HEK293 (cell line): ENCODE data around the gene FOXC1.

ENCODE experiments used
- CTCF ChIA-PET: fragments of 350-600 bp; formaldehyde crosslinking; extraction: SDS; loops from one replicate; lab custom pipeline; 2021; ENCODE audit warnings: antibody characterized with exemption; lab: Yijun Ruan, JAX
- POLR2A ChIA-PET: fragments of 300-600 bp; formaldehyde crosslinking; extraction: SDS; loops from one replicate; lab custom pipeline; 2020; ENCODE audit warnings: antibody characterized with exemption, inconsistent platforms; lab: Yijun Ruan, JAX
- H3K27ac ChIP-seq: fragments of 200-500 bp; sonication (Bioruptor generic); 2 replicates; pipeline ENCODE4 v1.5.1; 2014; ENCODE audit warnings: low read depth, low read length, control low read depth, inconsistent platforms; ENCODE audit errors: extremely low read depth
- H3K36me3 ChIP-seq, 2 experiments: fragments of 200-500 bp in 1 of 2; sonication (Bioruptor generic) in 1 of 2; 1 replicate in 1 of 2; 2 replicates in 1 of 2; pipeline ENCODE4 v1.5.1; 2014 to 2017; ENCODE audit warnings: inconsistent platforms in 2 of 2, low read length in 2 of 2; ENCODE audit not compliant: control insufficient read depth in 2 of 2, insufficient read depth in 1 of 2
- H3K4me1 ChIP-seq: fragments of 200-500 bp; sonication (Bioruptor generic); 2 replicates; pipeline ENCODE4 v1.5.1; 2014; ENCODE audit warnings: mild to moderate bottlenecking, low read length, inconsistent platforms; ENCODE audit not compliant: control insufficient read depth, insufficient read depth
- H3K4me3 ChIP-seq: 2 replicates; pipeline ENCODE4 v1.5.1; 2011; ENCODE audit warnings: low read depth, mild to moderate bottlenecking, control low read depth, low read length, moderate library complexity
- H3K9me3 ChIP-seq: fragments of 200-500 bp; sonication (Bioruptor generic); 2 replicates; pipeline ENCODE4 v1.5.1; 2014; ENCODE audit warnings: low read depth, low read length, inconsistent platforms; ENCODE audit not compliant: control insufficient read depth, insufficient read depth
- INSM2 ChIP-seq: fragments of 450-650 bp; formaldehyde crosslinking; IDR thresholded peaks from 2 replicates; pipeline ENCODE4 v1.5.1; 2016; ENCODE audit warnings: missing biosample characterization, missing genetic modification characterization
- KLF8 ChIP-seq: fragments of 450-650 bp; formaldehyde crosslinking; IDR thresholded peaks from 2 replicates; pipeline ENCODE4 v1.5.1; 2016; ENCODE audit warnings: missing biosample characterization, missing genetic modification characterization
- OVOL3 ChIP-seq: fragments of 450-650 bp; formaldehyde crosslinking; IDR thresholded peaks from 2 replicates; pipeline ENCODE4 v1.5.1; 2016; ENCODE audit warnings: missing biosample characterization, missing genetic modification characterization
- PATZ1 ChIP-seq: fragments of 450-650 bp; formaldehyde crosslinking; IDR thresholded peaks from 2 replicates; pipeline ENCODE4 v1.5.1; 2016; ENCODE audit warnings: missing biosample characterization, missing genetic modification characterization
- TCF7L2 ChIP-seq: IDR thresholded peaks from 2 replicates; pipeline ENCODE4 v1.6.1; 2011; ENCODE audit warnings: low read depth, mild to moderate bottlenecking, inconsistent platforms, low read length, moderate library complexity, borderline replicate concordance
- ZBTB17 ChIP-seq: fragments of 450-650 bp; formaldehyde crosslinking; IDR thresholded peaks from 2 replicates; pipeline ENCODE4 v1.5.1; 2016; ENCODE audit warnings: missing biosample characterization, missing genetic modification characterization
- ZBTB7A ChIP-seq: fragments of 450-650 bp; formaldehyde crosslinking; IDR thresholded peaks from 2 replicates; pipeline ENCODE4 v1.5.1; 2016; ENCODE audit warnings: low read depth, missing biosample characterization, missing genetic modification characterization
- ZNF10 ChIP-seq: fragments of 450-650 bp; formaldehyde crosslinking; IDR thresholded peaks from 2 replicates; pipeline ENCODE4 v1.5.1; 2017; ENCODE audit warnings: missing biosample characterization, missing genetic modification characterization
- ZNF140 ChIP-seq: fragments of 450-650 bp; formaldehyde crosslinking; IDR thresholded peaks from 2 replicates; pipeline ENCODE4 v1.5.1; 2016; ENCODE audit warnings: missing biosample characterization, missing genetic modification characterization
- ZNF146 ChIP-seq: fragments of 450-650 bp; formaldehyde crosslinking; IDR thresholded peaks from 2 replicates; pipeline ENCODE4 v1.5.1; 2016; ENCODE audit warnings: missing biosample characterization, missing genetic modification characterization
- ZNF2 ChIP-seq: fragments of 450-650 bp; formaldehyde crosslinking; IDR thresholded peaks from 2 replicates; pipeline ENCODE4 v1.5.1; 2016; ENCODE audit warnings: missing biosample characterization, missing genetic modification characterization
- ZNF202 ChIP-seq: fragments of 450-650 bp; formaldehyde crosslinking; IDR thresholded peaks from 2 replicates; pipeline ENCODE4 v1.5.1; 2016; ENCODE audit warnings: missing biosample characterization, missing genetic modification characterization, borderline replicate concordance
- ZNF214 ChIP-seq: fragments of 450-650 bp; formaldehyde crosslinking; IDR thresholded peaks from 2 replicates; pipeline ENCODE4 v1.5.1; 2017; ENCODE audit warnings: missing biosample characterization, mild to moderate bottlenecking, missing genetic modification characterization, borderline replicate concordance
- ZNF239 ChIP-seq: fragments of 450-650 bp; formaldehyde crosslinking; IDR thresholded peaks from 2 replicates; pipeline ENCODE4 v1.5.1; 2016; ENCODE audit warnings: missing biosample characterization, missing genetic modification characterization
- ZNF292 ChIP-seq: fragments of 450-650 bp; formaldehyde crosslinking; IDR thresholded peaks from 2 replicates; pipeline ENCODE4 v1.5.1; 2016; ENCODE audit warnings: low read depth, missing biosample characterization, missing genetic modification characterization, borderline replicate concordance
- ZNF335 ChIP-seq: fragments of 450-650 bp; formaldehyde crosslinking; conservative IDR thresholded peaks from 2 replicates; pipeline ENCODE4 v1.5.1; 2016; ENCODE audit warnings: missing biosample characterization, missing genetic modification characterization
- ZNF341 ChIP-seq: fragments of 450-650 bp; formaldehyde crosslinking; IDR thresholded peaks from 2 replicates; pipeline ENCODE4; 2016; ENCODE audit warnings: low read depth, missing biosample characterization, missing genetic modification characterization
- ZNF391 ChIP-seq: fragments of 450-650 bp; formaldehyde crosslinking; IDR thresholded peaks from 2 replicates; pipeline ENCODE4 v1.5.1; 2016; ENCODE audit warnings: low read depth, missing biosample characterization, missing genetic modification characterization, borderline replicate concordance
- ZNF473 ChIP-seq: fragments of 450-650 bp; formaldehyde crosslinking; IDR thresholded peaks from 2 replicates; pipeline ENCODE4 v1.5.1; 2017; ENCODE audit warnings: missing biosample characterization, missing genetic modification characterization
- ZNF48 ChIP-seq: fragments of 450-650 bp; formaldehyde crosslinking; IDR thresholded peaks from 2 replicates; pipeline ENCODE4 v1.5.1; 2016; ENCODE audit warnings: missing biosample characterization, missing genetic modification characterization
- ZNF544 ChIP-seq: fragments of 450-650 bp; formaldehyde crosslinking; IDR thresholded peaks from 2 replicates; pipeline ENCODE4 v1.5.0; 2017; ENCODE audit warnings: missing biosample characterization, missing genetic modification characterization
- ZNF549 ChIP-seq: fragments of 450-650 bp; IDR thresholded peaks from 2 replicates; pipeline ENCODE4 v1.5.1; 2018; ENCODE audit warnings: missing biosample characterization, missing genetic modification characterization, mild to moderate bottlenecking, inconsistent platforms, moderate library complexity
- ZNF639 ChIP-seq: fragments of 450-650 bp; formaldehyde crosslinking; IDR thresholded peaks from 2 replicates; pipeline ENCODE4 v1.5.1; 2016; ENCODE audit warnings: missing biosample characterization, missing genetic modification characterization
- ZNF654 ChIP-seq: fragments of 450-650 bp; formaldehyde crosslinking; IDR thresholded peaks from 2 replicates; pipeline ENCODE4 v1.5.1; 2016; ENCODE audit warnings: low read depth, missing biosample characterization, missing genetic modification characterization
- ZNF792 ChIP-seq: fragments of 450-650 bp; formaldehyde crosslinking; IDR thresholded peaks from 2 replicates; pipeline ENCODE4 v1.5.1; 2016; ENCODE audit warnings: missing biosample characterization, missing genetic modification characterization
- ZXDB ChIP-seq: fragments of 450-650 bp; formaldehyde crosslinking; IDR thresholded peaks from 2 replicates; pipeline ENCODE4 v1.5.1; 2016; ENCODE audit warnings: missing biosample characterization, missing genetic modification characterization

FOXC1 gene

DNA sequence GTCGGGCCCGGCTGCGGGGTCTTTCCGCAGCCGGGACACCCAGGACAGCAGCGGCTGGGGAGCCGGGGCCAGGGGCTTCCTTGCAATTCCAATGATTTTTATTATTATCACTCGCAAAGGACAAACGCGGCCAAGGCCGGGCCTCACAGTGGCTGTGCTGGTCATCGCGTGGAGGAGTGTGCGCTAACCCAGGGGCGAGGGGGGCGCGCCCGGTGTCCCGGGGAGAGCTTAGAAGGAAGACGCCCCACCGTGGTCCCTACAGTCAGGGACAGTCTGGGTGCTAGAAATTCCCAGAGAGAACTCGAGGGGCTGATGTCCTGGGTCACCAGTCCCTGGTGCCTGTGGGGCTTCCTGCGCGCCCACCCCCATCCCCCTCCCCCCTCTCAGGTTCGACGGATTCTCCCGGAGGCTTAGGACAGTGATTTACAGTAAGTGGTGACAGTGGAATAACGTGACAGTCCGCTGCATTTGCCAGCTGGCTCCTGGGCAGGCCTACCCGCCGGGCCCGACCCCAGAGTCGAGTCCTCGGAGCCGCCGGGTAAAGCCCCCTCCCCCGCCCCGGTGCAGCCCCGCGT is 9.5 kb downstream of the FOXC1 start:
- H3K9me3 ChIP-seq = no peaks in the 10 kb centered on the region
- no peak overlapping the region for H3K4me3 ChIP-seq
- TF ChIP-seq ZBTB7A (tag by site-specific recombination) (no peak), ZNF146 (tag by site-specific recombination) (no peak), ZNF48 (tag by site-specific recombination) (no peak), ZNF239 (tag by site-specific recombination) (no peak)
- H3K27ac ChIP-seq = no peak overlapping the region
- CTCF ChIA-PET = interaction anchor here (0.7 kb wide), 1 partner anchor 62 kb away, joined by 3 read pairs; no protein-coding TSS in a partner anchor
- peaks cover 28% of the 10 kb centered on the region for H3K4me1 ChIP-seq
- H3K36me3 ChIP-seq = peaks cover 0 to 52% of the 10 kb centered on the region in 2 experiments; a peak in 1 of 3 replicates
- POLR2A ChIA-PET = no interaction called here

DNA sequence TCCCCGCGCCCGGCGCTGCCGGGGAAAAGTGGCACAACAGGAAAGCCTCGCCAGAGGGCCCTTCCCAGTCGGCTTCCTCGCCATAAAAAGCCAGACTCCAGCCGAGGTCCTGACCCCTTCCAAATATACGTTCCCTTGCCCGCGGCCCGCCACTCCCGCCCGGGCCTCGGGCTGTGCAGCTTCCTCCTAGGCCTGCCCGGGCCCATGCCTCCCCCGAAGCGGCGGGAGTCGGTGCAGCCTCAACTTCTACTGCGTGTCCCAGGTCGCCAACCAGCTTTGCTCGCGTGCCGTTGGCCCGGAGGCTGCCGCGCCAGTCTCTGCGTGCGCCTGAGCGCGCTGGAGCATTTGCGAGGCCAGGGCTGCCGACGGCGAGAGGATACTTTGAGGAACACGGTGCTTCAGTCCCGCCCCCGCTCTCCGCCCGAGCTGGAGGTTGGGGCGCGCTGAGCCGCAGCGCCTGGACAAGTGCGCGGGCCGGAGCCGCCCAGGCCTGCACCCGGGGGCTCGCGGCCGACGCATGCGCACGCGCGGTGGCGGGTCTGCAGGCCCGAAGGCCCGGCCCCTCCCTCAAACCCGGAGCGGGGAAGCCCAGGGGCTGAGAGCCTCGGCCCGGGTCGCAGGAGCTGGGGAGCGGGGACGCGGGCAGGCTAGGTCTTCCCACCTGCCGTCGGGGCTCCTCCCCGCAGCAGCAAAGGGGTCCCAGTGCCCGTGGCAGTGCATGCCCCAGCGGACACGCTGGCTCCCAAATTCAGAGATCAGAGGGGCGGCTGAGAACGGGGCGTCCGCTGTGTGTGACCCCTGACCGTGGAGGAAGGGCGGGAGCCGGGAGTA is 10.2 kb downstream of the FOXC1 start:
- Histone ChIP-seq H3K9me3 (no peaks in the 10 kb centered on the region), H3K4me1 (peaks cover 30% of the 10 kb centered on the region), H3K27ac (no peak overlapping the region; the same call in 1 of the 2 replicates), H3K4me3 (no peak overlapping the region), H3K36me3 (peaks cover 0 to 47% of the 10 kb centered on the region in 2 experiments; a peak in 1 of 3 replicates)
- TF ChIP-seq ZNF140 (no peak), ZNF202 (tag by site-specific recombination) (peak; percentile 77; the same call in 1 of the 2 replicates), ZNF792 (tag by site-specific recombination) (no peak), ZBTB17 (tag by site-specific recombination) (no peak), TCF7L2 (no peak), ZNF292 (no peak), ZNF544 (tag by site-specific recombination) (no peak)
- ChIA-PET POLR2A (no interaction called here), CTCF (interaction anchor here (0.7 kb wide), 1 partner anchor 62 kb away, joined by 3 read pairs; no protein-coding TSS in a partner anchor)

GRCh38 chr6:1620504-1621069 is 10.9 kb downstream of the FOXC1 start:
- ChIA-PET CTCF (no interaction called here), POLR2A (no interaction called here)
- no peaks in the 10 kb centered on the region for H3K9me3 ChIP-seq
- peaks cover 33% of the 10 kb centered on the region for H3K4me1 ChIP-seq
- H3K36me3 ChIP-seq = peaks cover 0 to 40% of the 10 kb centered on the region in 2 experiments; a peak in 1 of 3 replicates
- H3K4me3 ChIP-seq = no peak overlapping the region
- H3K27ac ChIP-seq = no peak overlapping the region; the same call in 1 of the 2 replicates
- TF ChIP-seq KLF8 (tag by site-specific recombination) = no peak
- TF ChIP-seq ZNF341 (tag by site-specific recombination) = no peak
- no peak for TF ChIP-seq ZNF335 (tag by site-specific recombination)
- TF ChIP-seq ZXDB = no peak
- TF ChIP-seq ZNF2 (tag by site-specific recombination) = no peak
- no peak for TF ChIP-seq ZNF473 (tag by site-specific recombination)
- no peak for TF ChIP-seq ZNF214
- no peak for TF ChIP-seq ZNF391 (tag by site-specific recombination)
- no peak for TF ChIP-seq INSM2
- TF ChIP-seq ZNF639 (tag by site-specific recombination) = no peak
- no peak for TF ChIP-seq PATZ1 (tag by site-specific recombination)
- TF ChIP-seq ZNF549 = no peak
- no peak for TF ChIP-seq ZNF146 (tag by site-specific recombination)
- TF ChIP-seq ZNF654 (tag by site-specific recombination) = no peak
- TF ChIP-seq ZNF10 (tag by site-specific recombination) = no peak
- no peak for TF ChIP-seq TCF7L2
- TF ChIP-seq OVOL3 = no peak
